Sigmoid colon (tissue), 7 donors: ENCODE measurements around the gene STK17B. TPM values are rescaled to one million over a fixed set of nuclear protein-coding genes. Genes with fewer than 3 reads are reported as not detected.

Source experiments
- DNase-seq: peaks from one replicate; pipeline ENCODE4 v3.0.0-alpha.2; 2019
- H3K27ac ChIP-seq, 4 donors: fragments of 200-600 bp; sonication (generic); one replicate each; pipeline ENCODE4 v1.5.1; 2016 to 2019; ENCODE audit warnings: mild to moderate bottlenecking in 1 of 4
- H3K27me3 ChIP-seq, 3 donors: fragments of 200-600 bp; sonication (generic); one replicate each; pipeline ENCODE4 v1.5.1; 2019; ENCODE audit warnings: mild to moderate bottlenecking in 1 of 3
- H3K36me3 ChIP-seq, 4 donors: fragments of 200-600 bp; sonication (generic); one replicate each; pipeline ENCODE4 v1.5.1; 2016 to 2019
- H3K4me1 ChIP-seq, 4 donors: fragments of 200-600 bp; sonication (generic); one replicate each; pipeline ENCODE4 v1.5.1; 2017 to 2019
- H3K4me3 ChIP-seq, 4 donors: fragments of 200-600 bp; sonication (generic); one replicate each; pipeline ENCODE4 v1.5.1; 2017 to 2019; ENCODE audit warnings: mild to moderate bottlenecking in 2 of 4, moderate library complexity in 1 of 4
- H3K9me3 ChIP-seq, 4 donors: fragments of 200-600 bp in 3 of 4; sonication (generic) in 3 of 4; one replicate each; pipeline versions ENCODE4 v1.5.1 to v1.6.1; 2013 to 2019
- EP300 ChIP-seq, 4 donors: sonication (generic); formaldehyde crosslinking; IDR thresholded peaks; one replicate each; pipeline ENCODE4 v1.6.1; 2017; ENCODE audit warnings: antibody characterized with exemption in 4 of 4
- POLR2A ChIP-seq, 2 donors: fragments of 450-650 bp; IDR thresholded peaks; one replicate each; pipeline ENCODE4 v1.6.1; 2016; ENCODE audit warnings: antibody characterized with exemption in 2 of 2, mild to moderate bottlenecking in 2 of 2, moderate library complexity in 2 of 2
- POLR2AphosphoS5 ChIP-seq, 4 donors: sonication (generic); formaldehyde crosslinking; IDR thresholded peaks; one replicate each; pipeline ENCODE4 v1.6.1; 2017; ENCODE audit warnings: antibody characterized with exemption in 4 of 4
- WGBS, 2 donors: extraction: QIAGEN DNeasy Blood & Tissue Kit; methylation state at CpG; one replicate each; pipeline ENCODE4 v1.1.7; 2013; 5-methylcytosine and 5-hydroxymethylcytosine counted together
- intact Hi-C: fragments of 100-400 bp; cut with DNase I; formaldehyde crosslinking; loops from one replicate; pipeline ENCODE4 v1.15.1; 2023
- polyA plus RNA-seq, 3 donors: library from polyadenylated mRNA; stranded (reverse); fragments of 200-250 nt; gene quantifications; one replicate each; pipeline ENCODE4 v1.2.3, GENCODE V29; 2013
- total RNA-seq, 4 donors: library from RNA; depleted of rRNA; stranded (reverse); fragments of >200 nt; gene quantifications; one replicate each; pipeline ENCODE4 v1.1.0, GENCODE V29; 2016
- TF ChIP-seq, protein P1 (sequence below), 4 experiments: fragments of 450-650 bp in 3 of 4; fragments of 200-600 bp in 1 of 4; IDR thresholded peaks; one replicate each; pipeline ENCODE4 v1.5.1; 2016 to 2019; ENCODE audit warnings: antibody characterized with exemption in 4 of 4, mild to moderate bottlenecking in 3 of 4, moderate library complexity in 2 of 4
- donor health status: healthy with polysubstance abuse.
- donor health status: Bipolar disorder and iron deficiency.
- donor health status: healthy.

The STK17B gene
- total and polyA plus RNA-seq, 7 donors = 9.0 to 30.7 (median 13.5) TPM

DNA sequence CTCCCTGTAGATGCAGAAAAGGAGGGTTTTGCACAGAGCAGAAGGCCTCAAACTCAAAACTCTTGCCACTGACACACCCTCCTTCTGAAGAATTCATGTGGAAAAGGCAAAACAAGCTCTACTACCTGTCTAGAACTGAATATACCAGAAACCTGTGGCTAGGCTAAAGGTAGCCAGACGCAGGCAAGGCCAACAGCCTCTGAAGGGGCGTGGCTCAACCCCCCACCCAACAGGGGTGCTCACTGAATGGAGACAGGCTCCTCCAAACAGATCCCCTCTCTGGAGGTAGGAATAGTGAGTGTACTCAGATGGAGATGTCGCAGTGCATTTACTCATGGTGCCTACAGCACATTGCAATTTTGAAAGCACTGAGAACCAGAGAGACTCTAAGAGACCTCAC, 3.0 kb upstream of the STK17B start:
- no peaks in the 10 kb centered on the region for H3K27me3 ChIP-seq
- H3K4me1 ChIP-seq = peaks cover 0 to 20% (median 8%) of the 10 kb centered on the region in 4 donors
- TF ChIP-seq POLR2AphosphoS5 (IDR thresholded peaks at IDR 0.05) (no peak), EP300 (IDR thresholded peaks at IDR 0.05) (no peak), POLR2A (IDR thresholded peaks at IDR 0.05) (no peak)
- TF ChIP-seq, protein P1, sequence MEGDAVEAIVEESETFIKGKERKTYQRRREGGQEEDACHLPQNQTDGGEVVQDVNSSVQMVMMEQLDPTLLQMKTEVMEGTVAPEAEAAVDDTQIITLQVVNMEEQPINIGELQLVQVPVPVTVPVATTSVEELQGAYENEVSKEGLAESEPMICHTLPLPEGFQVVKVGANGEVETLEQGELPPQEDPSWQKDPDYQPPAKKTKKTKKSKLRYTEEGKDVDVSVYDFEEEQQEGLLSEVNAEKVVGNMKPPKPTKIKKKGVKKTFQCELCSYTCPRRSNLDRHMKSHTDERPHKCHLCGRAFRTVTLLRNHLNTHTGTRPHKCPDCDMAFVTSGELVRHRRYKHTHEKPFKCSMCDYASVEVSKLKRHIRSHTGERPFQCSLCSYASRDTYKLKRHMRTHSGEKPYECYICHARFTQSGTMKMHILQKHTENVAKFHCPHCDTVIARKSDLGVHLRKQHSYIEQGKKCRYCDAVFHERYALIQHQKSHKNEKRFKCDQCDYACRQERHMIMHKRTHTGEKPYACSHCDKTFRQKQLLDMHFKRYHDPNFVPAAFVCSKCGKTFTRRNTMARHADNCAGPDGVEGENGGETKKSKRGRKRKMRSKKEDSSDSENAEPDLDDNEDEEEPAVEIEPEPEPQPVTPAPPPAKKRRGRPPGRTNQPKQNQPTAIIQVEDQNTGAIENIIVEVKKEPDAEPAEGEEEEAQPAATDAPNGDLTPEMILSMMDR (IDR thresholded peaks at IDR 0.05) = no peak
- H3K36me3 ChIP-seq = no peaks in the 10 kb centered on the region
- WGBS, 2 donors = 67 to 88% methylated on average over 3 of the region's 3 CpGs
- no peak overlapping the region for H3K4me3 ChIP-seq
- no peak overlapping the region for H3K27ac ChIP-seq
- H3K9me3 ChIP-seq = no peaks in the 10 kb centered on the region
- intact Hi-C loops = loop anchor here (10.0 kb wide), 1 partner anchor 460 kb away; the partner anchor contains the start of gene CCDC150
- no peak for DNase-seq

DNA sequence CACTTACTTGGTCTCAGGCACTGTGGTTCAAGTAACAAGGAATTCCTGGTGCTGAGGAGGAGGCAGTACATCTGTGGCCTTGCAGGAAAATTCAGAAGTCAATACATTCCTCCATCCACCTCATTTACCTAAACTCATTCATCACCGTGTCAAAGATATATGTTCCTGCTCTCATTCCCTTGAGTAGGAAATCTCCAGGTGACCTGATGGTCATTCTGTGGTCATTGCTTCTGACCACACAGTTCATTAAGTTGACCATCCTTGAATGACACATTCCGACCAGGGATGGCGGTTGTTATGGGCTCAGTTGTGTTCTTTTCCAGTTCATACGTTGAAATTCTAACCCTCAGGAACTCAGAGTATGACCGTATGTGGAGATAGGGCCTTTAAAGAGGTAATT, 2.1 kb upstream of the STK17B start:
- Histone ChIP-seq H3K36me3 (no peaks in the 10 kb centered on the region), H3K27ac (no peak overlapping the region), H3K9me3 (no peaks in the 10 kb centered on the region), H3K4me3 (no peak overlapping the region), H3K27me3 (no peaks in the 10 kb centered on the region), H3K4me1 (peaks cover 0 to 20% (median 9%) of the 10 kb centered on the region in 4 donors)
- TF ChIP-seq EP300 (IDR thresholded peaks at IDR 0.05) (no peak), POLR2AphosphoS5 (IDR thresholded peaks at IDR 0.05) (no peak), POLR2A (IDR thresholded peaks at IDR 0.05) (no peak)
- TF ChIP-seq, protein P1 (IDR thresholded peaks at IDR 0.05) = no peak
- intact Hi-C loops = loop anchor here (10.0 kb wide), 1 partner anchor 461 kb away; the partner anchor contains the start of gene CCDC150
- 95 to 96% methylated on average over 5 of the region's 5 CpGs for WGBS, 2 donors
- no peak for DNase-seq

DNA sequence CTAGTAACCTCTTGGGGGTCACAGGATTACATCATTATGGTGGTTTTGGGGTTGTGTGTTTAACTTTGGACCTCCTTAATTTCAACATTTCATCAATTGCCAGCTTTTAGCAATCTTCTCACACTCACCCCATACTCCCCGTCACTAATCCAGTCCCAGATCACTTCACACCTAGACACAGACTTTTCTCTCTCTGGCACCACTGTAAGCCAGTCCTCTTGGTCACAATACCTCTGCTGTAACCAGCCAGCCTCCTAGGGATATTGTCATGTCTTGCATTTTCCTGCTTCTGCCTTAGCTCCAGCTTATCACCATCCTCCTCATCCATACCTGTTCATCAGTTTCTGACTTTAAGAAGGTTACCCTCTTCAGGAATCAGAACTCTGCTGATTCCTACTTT, 1.6 kb upstream of the STK17B start:
- TF ChIP-seq, protein P1 (IDR thresholded peaks at IDR 0.05) = no peak
- TF ChIP-seq POLR2A (IDR thresholded peaks at IDR 0.05) = no peak
- no peak for TF ChIP-seq EP300 (IDR thresholded peaks at IDR 0.05)
- TF ChIP-seq POLR2AphosphoS5 (IDR thresholded peaks at IDR 0.05) = no peak
- Histone ChIP-seq H3K27me3 (no peaks in the 10 kb centered on the region), H3K4me1 (peaks cover 0 to 20% (median 9%) of the 10 kb centered on the region in 4 donors), H3K36me3 (no peaks in the 10 kb centered on the region), H3K9me3 (no peaks in the 10 kb centered on the region), H3K4me3 (no peak overlapping the region), H3K27ac (no peak overlapping the region)
- DNase-seq = no peak
- WGBS, 2 donors = 74 to 84% methylated on average over 1 of the region's 1 CpG
- intact Hi-C loops = loop anchor here (10.0 kb wide), 1 partner anchor 462 kb away; the partner anchor contains the start of gene CCDC150

DNA sequence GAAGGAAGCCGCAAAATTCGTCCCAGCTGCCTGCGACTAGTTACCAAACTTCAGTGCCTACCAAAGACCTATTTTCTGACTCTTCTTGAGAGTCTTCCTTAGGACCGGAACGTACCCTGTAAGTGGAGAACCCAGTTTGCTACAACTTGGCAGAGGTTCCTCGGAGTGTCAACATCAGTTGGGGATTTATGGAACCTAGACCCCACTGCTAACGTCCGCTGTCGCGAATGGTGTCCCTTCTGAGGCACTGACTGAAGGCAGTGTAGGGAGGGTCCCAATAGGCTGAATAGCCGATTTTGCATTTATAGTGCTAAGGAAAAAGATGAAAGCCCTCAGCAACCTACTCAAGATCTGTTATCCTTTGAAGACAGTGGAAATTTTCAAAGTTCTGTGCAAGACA, 568 bp upstream of the STK17B start:
- no peaks in the 10 kb centered on the region for H3K27me3 ChIP-seq
- TF ChIP-seq POLR2AphosphoS5 (IDR thresholded peaks at IDR 0.05) (no peak), EP300 (IDR thresholded peaks at IDR 0.05) (no peak), POLR2A (IDR thresholded peaks at IDR 0.05) (no peak)
- TF ChIP-seq, protein P1 (IDR thresholded peaks at IDR 0.05) = no peak
- intact Hi-C loops = loop anchor here (2.0 to 10.0 kb wide), 2 partner anchors 103 to 463 kb away; partner anchors contain the start of genes CCDC150 and DNAH7
- whole genome bisulfite sequencing, 2 donors = 7 to 11% methylated on average over 11 of the region's 11 CpGs
- no peaks in the 10 kb centered on the region for H3K36me3 ChIP-seq
- DNase-seq = no peak
- H3K4me1 ChIP-seq = peaks cover 0 to 20% (median 9%) of the 10 kb centered on the region in 4 donors
- H3K4me3 ChIP-seq = peak overlapping the region; percentile 22 to 72 (median 68)
- peak overlapping the region in 3 of 4 donors; percentile 52 to 64 (median 59) for H3K27ac ChIP-seq
- H3K9me3 ChIP-seq = no peaks in the 10 kb centered on the region
